NCI-H146 treated with DMSO at 0.1 percent for 48 hours (cell line): ENCODE data around the gene TMEM14A.

ENCODE experiments used
- DNase-seq: peaks from one replicate; lab custom pipeline; 2025; ENCODE audit not compliant: unreplicated experiment; lab: John Stamatoyannopoulos, UW

Gene TMEM14A

GRCh38 chr6:52670502-52671409 lies at the start of gene TMEM14A:
Gene TMEM14A (plus strand): TSS chr6:52671113. CDS start chr6:52677103, 5,990 bp downstream.
- peak; percentile 91 for DNase-seq

- DNase-seq = no peak
These were observed 49.3 kb upstream of the TMEM14A start for GRCh38 chr6:52621631-52622030.

GRCh38 chr6:52622810-52623209 lies 48.1 kb upstream of the TMEM14A start:
- no peak for DNase-seq

GRCh38 chr6:52632011-52632410 lies 38.9 kb upstream of the TMEM14A start:
- DNase-seq = no peak

- DNase-seq = peak; percentile 5
These were observed 36.7 kb upstream of the TMEM14A start for GRCh38 chr6:52634211-52634610.

- no peak for DNase-seq
These were observed 35.8 kb upstream of the TMEM14A start for GRCh38 chr6:52635049-52635577.

GRCh38 chr6:52636830-52637229 lies 34.1 kb upstream of the TMEM14A start:
- DNase-seq = no peak

GRCh38 chr6:52639493-52639892 lies 31.4 kb upstream of the TMEM14A start:
- no peak for DNase-seq

- DNase-seq = peak; percentile 70
These were observed 30.7 kb upstream of the TMEM14A start for GRCh38 chr6:52640170-52640569.

GRCh38 chr6:52640916-52641315 lies 30.0 kb upstream of the TMEM14A start:
- peak; percentile 61 for DNase-seq

- DNase-seq = no peak
These were observed 29.5 kb upstream of the TMEM14A start for GRCh38 chr6:52641388-52641787.

- peak; percentile 69 for DNase-seq
These were observed 29.1 kb upstream of the TMEM14A start for GRCh38 chr6:52641826-52642225.

- DNase-seq = no peak
These were observed 28.5 kb upstream of the TMEM14A start for GRCh38 chr6:52642368-52642767.

GRCh38 chr6:52643158-52643557 lies 27.8 kb upstream of the TMEM14A start:
- DNase-seq = no peak

- no peak for DNase-seq
These were observed 26.7 kb upstream of the TMEM14A start for GRCh38 chr6:52644253-52644652.

GRCh38 chr6:52645976-52646375 lies 24.9 kb upstream of the TMEM14A start:
- no peak for DNase-seq

GRCh38 chr6:52647199-52647598 lies 23.7 kb upstream of the TMEM14A start:
- DNase-seq = no peak

GRCh38 chr6:52649536-52650160 lies 21.3 kb upstream of the TMEM14A start:
- DNase-seq = no peak

- no peak for DNase-seq
These were observed 20.0 kb upstream of the TMEM14A start for GRCh38 chr6:52650941-52651340.

- no peak for DNase-seq
These were observed 17.8 kb upstream of the TMEM14A start for GRCh38 chr6:52653151-52653550.

GRCh38 chr6:52654007-52654406 lies 16.9 kb upstream of the TMEM14A start:
- no peak for DNase-seq

- DNase-seq = no peak
These were observed 16.3 kb upstream of the TMEM14A start for GRCh38 chr6:52654592-52654991.
